ENCODE data around the gene CACNA1C. TPM values are rescaled to one million over a fixed set of nuclear protein-coding genes. Genes with fewer than 3 reads are reported as not detected.
A peak's percentile ranks its signal among the peaks of the same experiment; 100 is the strongest.

The CACNA1C gene
- total RNA-seq, 4 donors from 2014 or later: 1.5 to 13.5 (median 2.1) TPM

DNA sequence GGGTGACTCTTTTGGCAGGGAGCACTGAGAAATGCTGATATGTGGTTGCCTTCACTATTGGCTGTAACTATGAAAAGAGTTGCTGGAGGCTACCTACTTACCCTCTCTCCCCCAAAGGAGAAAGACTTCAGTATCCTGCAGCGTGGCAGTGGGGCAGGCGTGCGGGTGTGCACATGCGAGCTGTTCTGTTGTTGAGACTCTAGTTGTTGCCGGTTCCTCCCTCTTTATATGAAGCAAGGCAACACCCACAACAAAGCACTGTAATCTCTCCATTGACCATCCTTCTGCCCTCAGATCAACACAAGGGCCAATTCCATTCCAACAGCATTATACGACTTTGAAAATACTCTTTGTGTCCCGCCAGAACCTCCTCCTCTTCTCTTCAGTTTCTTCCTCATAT lies 259.4 kb downstream of the CACNA1C start:
- intact Hi-C loops (cut with DNase I): no loop called here
- H3K27ac ChIP-seq: no peak overlapping the region
- no peak for TF ChIP-seq POLR2A (IDR thresholded peaks at IDR 0.05)
- TF ChIP-seq, protein P1, sequence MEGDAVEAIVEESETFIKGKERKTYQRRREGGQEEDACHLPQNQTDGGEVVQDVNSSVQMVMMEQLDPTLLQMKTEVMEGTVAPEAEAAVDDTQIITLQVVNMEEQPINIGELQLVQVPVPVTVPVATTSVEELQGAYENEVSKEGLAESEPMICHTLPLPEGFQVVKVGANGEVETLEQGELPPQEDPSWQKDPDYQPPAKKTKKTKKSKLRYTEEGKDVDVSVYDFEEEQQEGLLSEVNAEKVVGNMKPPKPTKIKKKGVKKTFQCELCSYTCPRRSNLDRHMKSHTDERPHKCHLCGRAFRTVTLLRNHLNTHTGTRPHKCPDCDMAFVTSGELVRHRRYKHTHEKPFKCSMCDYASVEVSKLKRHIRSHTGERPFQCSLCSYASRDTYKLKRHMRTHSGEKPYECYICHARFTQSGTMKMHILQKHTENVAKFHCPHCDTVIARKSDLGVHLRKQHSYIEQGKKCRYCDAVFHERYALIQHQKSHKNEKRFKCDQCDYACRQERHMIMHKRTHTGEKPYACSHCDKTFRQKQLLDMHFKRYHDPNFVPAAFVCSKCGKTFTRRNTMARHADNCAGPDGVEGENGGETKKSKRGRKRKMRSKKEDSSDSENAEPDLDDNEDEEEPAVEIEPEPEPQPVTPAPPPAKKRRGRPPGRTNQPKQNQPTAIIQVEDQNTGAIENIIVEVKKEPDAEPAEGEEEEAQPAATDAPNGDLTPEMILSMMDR (IDR thresholded peaks at IDR 0.05): no peak
- H3K27me3 ChIP-seq: no peaks in the 10 kb centered on the region
- WGBS, 2 donors: 74 to 79% methylated on average over 7 of the region's 7 CpGs
- H3K36me3 ChIP-seq: no peaks in the 10 kb centered on the region
- no peak overlapping the region for H3K4me3 ChIP-seq
- H3K4me1 ChIP-seq: peaks cover 0 to 20% (median 0%) of the 10 kb centered on the region in 3 donors
- DNase-seq: no peak
- H3K9me3 ChIP-seq: peaks cover 0 to 4% (median 0%) of the 10 kb centered on the region in 3 donors

DNA sequence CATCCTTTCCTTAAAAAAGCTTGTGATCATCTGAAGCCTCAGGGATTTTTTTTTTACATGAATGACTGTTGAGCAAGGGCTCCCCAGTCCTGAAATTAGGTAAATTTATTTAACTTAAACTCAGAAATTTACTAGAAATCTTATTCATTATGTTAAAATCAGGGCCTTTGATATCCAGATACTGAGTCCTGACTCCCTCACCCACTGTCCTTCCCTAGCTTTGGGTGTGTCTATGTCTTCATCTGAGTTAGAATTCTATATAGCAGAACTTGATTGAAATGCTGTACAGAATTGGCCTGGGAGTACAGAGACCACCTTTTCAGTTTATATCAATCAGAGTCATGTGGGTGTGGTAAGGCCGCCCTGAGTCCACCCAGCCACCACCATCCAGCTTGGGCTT lies 260.0 kb downstream of the CACNA1C start:
- Histone ChIP-seq H3K4me1 (peaks cover 0 to 20% (median 0%) of the 10 kb centered on the region in 3 donors), H3K4me3 (no peak overlapping the region), H3K27ac (no peak overlapping the region), H3K27me3 (no peaks in the 10 kb centered on the region), H3K36me3 (no peaks in the 10 kb centered on the region), H3K9me3 (peaks cover 0 to 4% (median 0%) of the 10 kb centered on the region in 3 donors)
- TF ChIP-seq, protein P1 (IDR thresholded peaks at IDR 0.05): no peak
- TF ChIP-seq POLR2A (IDR thresholded peaks at IDR 0.05): no peak
- no peak for DNase-seq
- intact Hi-C loops (cut with DNase I): no loop called here
- 64 to 88% methylated on average over 1 of the region's 1 CpG for WGBS, 2 donors

DNA sequence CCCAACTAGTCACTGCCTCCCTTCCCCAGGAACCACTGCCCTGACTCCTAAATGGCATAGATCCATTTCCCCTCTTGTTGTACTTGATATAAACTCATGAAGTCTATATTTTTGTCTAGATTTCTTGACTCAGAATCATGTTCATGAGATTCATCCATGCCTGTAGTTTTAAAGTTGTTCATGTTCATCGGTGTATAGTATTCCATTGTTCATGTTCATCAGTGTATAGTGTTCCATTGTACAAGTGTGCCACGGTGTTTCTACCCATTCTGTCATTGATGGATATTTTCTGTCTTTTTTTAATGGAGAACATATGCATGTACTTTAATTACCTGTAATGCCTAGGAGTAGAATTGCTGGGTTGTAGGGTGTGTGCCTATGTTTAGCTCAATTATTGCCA lies 261.7 kb downstream of the CACNA1C start:
- H3K27ac ChIP-seq: no peak overlapping the region
- intact Hi-C loops (cut with DNase I): no loop called here
- H3K9me3 ChIP-seq: no peaks in the 10 kb centered on the region
- peaks cover 0 to 27% (median 3%) of the 10 kb centered on the region in 3 donors for H3K4me1 ChIP-seq
- no peaks in the 10 kb centered on the region for H3K36me3 ChIP-seq
- H3K27me3 ChIP-seq: no peaks in the 10 kb centered on the region
- no peak overlapping the region for H3K4me3 ChIP-seq
- WGBS, 2 donors: 50 to 92% methylated on average over 2 of the region's 2 CpGs
- TF ChIP-seq, protein P1 (IDR thresholded peaks at IDR 0.05): no peak
- DNase-seq: no peak

- Histone ChIP-seq H3K27ac (no peak overlapping the region), H3K4me1 (peaks cover 0 to 26% (median 9%) of the 10 kb centered on the region in 3 donors), H3K27me3 (peaks cover 0 to 6% (median 0%) of the 10 kb centered on the region in 4 donors), H3K4me3 (no peak overlapping the region), H3K36me3 (no peaks in the 10 kb centered on the region), H3K9me3 (no peaks in the 10 kb centered on the region)
- TF ChIP-seq POLR2A (IDR thresholded peaks at IDR 0.05): no peak
- TF ChIP-seq, protein P1 (IDR thresholded peaks at IDR 0.05): no peak
- DNase-seq: no peak
- 73 to 80% methylated on average over 9 to 11 of the region's 11 CpGs for WGBS, 2 donors
- intact Hi-C loops (cut with DNase I): no loop called here
Observed at GRCh38 chr12:2317772-2318171, 265.0 kb downstream of the CACNA1C start.

GRCh38 chr12:2318286-2318685 lies 265.5 kb downstream of the CACNA1C start:
- peaks cover 0 to 31% (median 10%) of the 10 kb centered on the region in 3 donors for H3K4me1 ChIP-seq
- TF ChIP-seq POLR2A (IDR thresholded peaks at IDR 0.05): no peak
- TF ChIP-seq, protein P1 (IDR thresholded peaks at IDR 0.05): no peak
- WGBS, 2 donors: 75 to 83% methylated on average over 6 to 8 of the region's 8 CpGs
- no peak overlapping the region for H3K4me3 ChIP-seq
- H3K36me3 ChIP-seq: no peaks in the 10 kb centered on the region
- intact Hi-C loops (cut with DNase I): no loop called here
- H3K27ac ChIP-seq: peak overlapping the region in 1 of 4 donors; percentile 44
- H3K9me3 ChIP-seq: no peaks in the 10 kb centered on the region
- peaks cover 0 to 6% (median 0%) of the 10 kb centered on the region in 4 donors for H3K27me3 ChIP-seq
- DNase-seq: no peak

All from esophagus squamous epithelium (tissue), 5 donors.